ENCODE results near the gene SMIM38.

The SMIM38 gene

DNA sequence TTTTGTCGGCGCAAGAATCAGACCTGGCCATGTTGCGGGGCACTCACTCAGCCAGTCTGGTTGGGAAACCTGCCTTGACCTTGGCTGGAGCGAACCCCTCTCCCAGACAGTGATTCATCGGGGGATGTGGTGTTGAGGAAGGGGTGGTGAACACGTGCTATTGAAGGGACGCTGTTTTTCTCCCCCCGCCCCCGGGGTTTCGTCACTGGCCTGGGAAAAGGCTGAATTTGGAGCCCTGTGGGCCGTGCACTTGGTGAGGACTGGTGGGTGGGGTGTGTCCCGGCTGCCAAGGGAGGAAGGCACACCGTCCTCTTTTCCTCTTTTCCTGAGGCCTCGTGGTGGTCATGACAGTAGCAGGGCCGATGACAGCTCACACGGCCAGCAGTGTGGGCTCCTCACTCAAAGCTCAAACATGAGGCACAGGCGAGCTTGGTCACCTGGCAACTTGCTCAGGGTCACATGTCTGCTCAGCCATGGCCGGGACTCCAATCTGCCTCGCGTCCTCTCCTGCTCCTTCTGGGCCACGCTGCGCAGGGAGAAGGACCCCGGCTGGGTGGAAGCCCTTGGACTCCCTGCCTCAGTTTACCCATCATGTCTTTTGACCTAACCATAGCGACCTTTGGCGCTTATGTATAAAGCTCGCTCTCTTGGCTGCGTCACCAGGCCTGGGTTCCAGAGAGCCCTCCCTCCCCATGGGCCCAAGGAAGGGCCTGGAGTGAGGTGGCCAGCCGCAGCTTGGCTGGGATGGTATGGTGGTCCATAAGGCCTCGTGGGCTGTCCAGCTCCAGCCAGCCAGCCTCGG lies 49.4 kb downstream of the SMIM38 start:
- DNase-seq = no peak
